Superior temporal gyrus (tissue), 1 donor: Measurements from ENCODE around the gene SSX4B.
"Not testable (repeated sequence)": the region's sequence is repeated elsewhere in the genome, so short reads cannot be mapped to it uniquely, and the experiment has no call there.

Experiments
- DNase-seq: peaks from one replicate; pipeline ENCODE4 v3.0.0-alpha.2; 2016; ENCODE audit errors: extremely low spot score

The SSX4B gene

GRCh38 chrX:48411860-48412259, at the start of gene SSX4B:
TSS of gene SSX4B (minus strand) at chrX:48411960. CDS start at chrX:48411372, 588 bp downstream.
- not testable (repeated sequence) for DNase-seq

- no peak for DNase-seq
These were observed 48.8 kb upstream of the SSX4B start for GRCh38 chrX:48460606-48461005.

- DNase-seq = no peak
These were observed 48.3 kb upstream of the SSX4B start for GRCh38 chrX:48460031-48460430.

GRCh38 chrX:48459483-48459882, 47.7 kb upstream of the SSX4B start:
- no peak for DNase-seq

GRCh38 chrX:48458711-48459110, 47.0 kb upstream of the SSX4B start:
- DNase-seq = no peak

GRCh38 chrX:48456628-48457331, 45.0 kb upstream of the SSX4B start:
- DNase-seq = no peak

- no peak for DNase-seq
These were observed 39.9 kb upstream of the SSX4B start for GRCh38 chrX:48451708-48452107.

GRCh38 chrX:48450076-48450475, 38.3 kb upstream of the SSX4B start:
- DNase-seq = no peak

- DNase-seq = not testable (repeated sequence)
These were observed 35.4 kb upstream of the SSX4B start for GRCh38 chrX:48447201-48447600.

- DNase-seq = not testable (repeated sequence)
These were observed 22.0 kb upstream of the SSX4B start for GRCh38 chrX:48433713-48434112.

GRCh38 chrX:48430166-48430565, 18.4 kb upstream of the SSX4B start:
- not testable (repeated sequence) for DNase-seq

- not testable (repeated sequence) for DNase-seq
These were observed 17.8 kb upstream of the SSX4B start for GRCh38 chrX:48429606-48430005.

- DNase-seq = not testable (repeated sequence)
These were observed 15.4 kb upstream of the SSX4B start for GRCh38 chrX:48427027-48427716.

GRCh38 chrX:48397825-48398224, 13.9 kb downstream of the SSX4B start:
- not testable (repeated sequence) for DNase-seq

GRCh38 chrX:48396931-48397330, 14.8 kb downstream of the SSX4B start:
- DNase-seq = not testable (repeated sequence)

- DNase-seq = not testable (repeated sequence)
These were observed 28.5 kb downstream of the SSX4B start, which contains the start of gene SSX4 for GRCh38 chrX:48383239-48383638. TSS of gene SSX4 (plus strand) at chrX:48383539. CDS start at chrX:48384054, 515 bp downstream.

- not testable (repeated sequence) for DNase-seq
These were observed 41.4 kb downstream of the SSX4B start for GRCh38 chrX:48370408-48370807.

- DNase-seq = not testable (repeated sequence)
These were observed 43.9 kb downstream of the SSX4B start for GRCh38 chrX:48367717-48368408.

GRCh38 chrX:48359281-48359680, 52.5 kb downstream of the SSX4B start:
- DNase-seq = not testable (repeated sequence)

- no peak for DNase-seq
These were observed 54.1 kb downstream of the SSX4B start for GRCh38 chrX:48357681-48358080.

GRCh38 chrX:48356315-48357094, 55.3 kb downstream of the SSX4B start, which contains the start of gene SSX3:
TSS of gene SSX3 (minus strand) at chrX:48356703. CDS start at chrX:48355249, 1,454 bp downstream.
- DNase-seq = not testable (repeated sequence)
